ENCODE results near the gene CDK12.

Gene CDK12

GRCh38 chr17:39443326-39443725, 18.0 kb upstream of the CDK12 start:
- Histone ChIP-seq H3K79me2 (ENCODE audit: control insufficient read depth, low read length) (peaks cover 38% of the 10 kb centered on the region), H3K9me3 (ENCODE audit: control insufficient read depth, insufficient read depth, low read length) (no peaks in the 10 kb centered on the region), H3K4me2 (ENCODE audit: low read length) (no peak overlapping the region), H3K36me3 (ENCODE audit: control insufficient read depth, low read length) (peaks cover 76% of the 10 kb centered on the region), H3K9me2 (replicated peaks; ENCODE audit: control insufficient read depth, low read length) (no peaks in the 10 kb centered on the region), H3F3A (ENCODE audit: control insufficient read depth, insufficient read depth) (no peaks in the 10 kb centered on the region), H4K20me1 (ENCODE audit: control insufficient read depth, insufficient read depth, low read depth, low read length) (no peaks in the 10 kb centered on the region), H3K27ac (ENCODE audit: low read depth, low read length) (no peak overlapping the region), H3K4me3 (ENCODE audit: low read length) (no peak overlapping the region), H3K4me1 (ENCODE audit: control insufficient read depth, low read length) (no peaks in the 10 kb centered on the region), H3K27me3 (ENCODE audit: control insufficient read depth, low read length) (no peaks in the 10 kb centered on the region)
- no peak for TF ChIP-seq EZH2phosphoT487 (IDR thresholded peaks at IDR 0.05; ENCODE audit: borderline replicate concordance, low read length)

GRCh38 chr17:39447561-39447960, 13.7 kb upstream of the CDK12 start:
- peaks cover 6% of the 10 kb centered on the region; the same call in 1 of the 2 replicates for H4K20me1 ChIP-seq (ENCODE audit: control insufficient read depth, insufficient read depth, low read depth, low read length)
- peaks cover 17% of the 10 kb centered on the region for H3K4me1 ChIP-seq (ENCODE audit: control insufficient read depth, low read length)
- no peak for TF ChIP-seq EZH2phosphoT487 (IDR thresholded peaks at IDR 0.05; ENCODE audit: borderline replicate concordance, low read length)
- no peak for TF ChIP-seq CTCF (IDR thresholded peaks at IDR 0.05; ENCODE audit: low read depth, low read length, poor library complexity, severe bottlenecking)
- peaks cover 3% of the 10 kb centered on the region for H3F3A ChIP-seq (ENCODE audit: control insufficient read depth, insufficient read depth)
- no peak overlapping the region for H3K4me2 ChIP-seq (ENCODE audit: low read length)
- peaks cover 66% of the 10 kb centered on the region for H3K79me2 ChIP-seq (ENCODE audit: control insufficient read depth, low read length)
- H3K9me3 ChIP-seq (ENCODE audit: control insufficient read depth, insufficient read depth, low read length) = no peaks in the 10 kb centered on the region
- H3K36me3 ChIP-seq (ENCODE audit: control insufficient read depth, low read length) = peaks cover 50% of the 10 kb centered on the region
- no peaks in the 10 kb centered on the region for H3K27me3 ChIP-seq (ENCODE audit: control insufficient read depth, low read length)
- no peak overlapping the region for H3K27ac ChIP-seq (ENCODE audit: low read depth, low read length)
- no peak overlapping the region for H3K4me3 ChIP-seq (ENCODE audit: low read length)
- H3K9me2 ChIP-seq (replicated peaks; ENCODE audit: control insufficient read depth, low read length) = no peaks in the 10 kb centered on the region

GRCh38 chr17:39450051-39450450, 11.2 kb upstream of the CDK12 start:
- Histone ChIP-seq H3K4me3 (ENCODE audit: low read length) (peak overlapping the region; percentile 96), H3K4me2 (ENCODE audit: low read length) (peak overlapping the region; percentile 94), H4K20me1 (ENCODE audit: control insufficient read depth, insufficient read depth, low read depth, low read length) (peaks cover 6% of the 10 kb centered on the region; the same call in 1 of the 2 replicates), H3K36me3 (ENCODE audit: control insufficient read depth, low read length) (peaks cover 32% of the 10 kb centered on the region), H3K9me2 (replicated peaks; ENCODE audit: control insufficient read depth, low read length) (no peaks in the 10 kb centered on the region), H3K27me3 (ENCODE audit: control insufficient read depth, low read length) (no peaks in the 10 kb centered on the region), H3K27ac (ENCODE audit: low read depth, low read length) (no peak overlapping the region), H3F3A (ENCODE audit: control insufficient read depth, insufficient read depth) (peaks cover 11% of the 10 kb centered on the region), H3K79me2 (ENCODE audit: control insufficient read depth, low read length) (peaks cover 56% of the 10 kb centered on the region), H3K4me1 (ENCODE audit: control insufficient read depth, low read length) (peaks cover 21% of the 10 kb centered on the region), H3K9me3 (ENCODE audit: control insufficient read depth, insufficient read depth, low read length) (no peaks in the 10 kb centered on the region)
- TF ChIP-seq EZH2phosphoT487 (IDR thresholded peaks at IDR 0.05; ENCODE audit: borderline replicate concordance, low read length) (no peak), CTCF (IDR thresholded peaks at IDR 0.05; ENCODE audit: low read depth, low read length, poor library complexity, severe bottlenecking) (no peak)

GRCh38 chr17:39450847-39451581, 10.3 kb upstream of the CDK12 start, which contains the start of gene MED1:
MED1 (minus strand) TSS chr17:39451263; CDS start chr17:39451062, 201 bp downstream.
- Histone ChIP-seq H3K4me1 (ENCODE audit: control insufficient read depth, low read length) (peaks cover 21% of the 10 kb centered on the region), H3K27ac (ENCODE audit: low read depth, low read length) (peak within 1 kb of the TSS; percentile 59), H3K27me3 (ENCODE audit: control insufficient read depth, low read length) (no peaks in the 10 kb centered on the region), H3F3A (ENCODE audit: control insufficient read depth, insufficient read depth) (peaks cover 11% of the 10 kb centered on the region), H3K4me2 (ENCODE audit: low read length) (peak within 1 kb of the TSS; percentile 94), H3K79me2 (ENCODE audit: control insufficient read depth, low read length) (peaks cover 46% of the 10 kb centered on the region), H3K9me2 (replicated peaks; ENCODE audit: control insufficient read depth, low read length) (no peaks in the 10 kb centered on the region), H3K9me3 (ENCODE audit: control insufficient read depth, insufficient read depth, low read length) (no peaks in the 10 kb centered on the region), H3K4me3 (ENCODE audit: low read length) (peak within 1 kb of the TSS; percentile 96), H3K36me3 (ENCODE audit: control insufficient read depth, low read length) (peaks cover 25% of the 10 kb centered on the region), H4K20me1 (ENCODE audit: control insufficient read depth, insufficient read depth, low read depth, low read length) (peaks cover 6% of the 10 kb centered on the region; the same call in 1 of the 2 replicates)
- TF ChIP-seq CTCF (IDR thresholded peaks at IDR 0.05; ENCODE audit: low read depth, low read length, poor library complexity, severe bottlenecking) (no peak), EZH2phosphoT487 (IDR thresholded peaks at IDR 0.05; ENCODE audit: borderline replicate concordance, low read length) (no peak)
